ENCODE data around the gene RREB1.

The RREB1 gene

GRCh38 chr6:7098993-7099392 is 8.8 kb upstream of the RREB1 start:
- DNase-seq = no peak

- DNase-seq = no peak
These were observed 7.5 kb upstream of the RREB1 start for GRCh38 chr6:7100072-7100752.

- no peak for DNase-seq
These were observed 7.0 kb upstream of the RREB1 start for GRCh38 chr6:7100753-7101081.

- no peak for DNase-seq
These were observed 6.5 kb upstream of the RREB1 start for GRCh38 chr6:7101290-7101689.

- no peak for DNase-seq
These were observed 3.0 kb upstream of the RREB1 start for GRCh38 chr6:7104752-7105151.

GRCh38 chr6:7106215-7106751 is 1.5 kb upstream of the RREB1 start:
- DNase-seq = no peak

- DNase-seq = peak; percentile 63 to 66
These were observed 796 bp upstream of the RREB1 start for GRCh38 chr6:7106752-7107577.

- DNase-seq = peak; percentile 32 to 47
These were observed 619 bp downstream of the RREB1 start for GRCh38 chr6:7108196-7108963.

- DNase-seq = peak; percentile 26 to 36
These were observed 1.4 kb downstream of the RREB1 start for GRCh38 chr6:7108964-7109836.

- DNase-seq = no peak
These were observed 2.5 kb downstream of the RREB1 start for GRCh38 chr6:7110092-7110792.

GRCh38 chr6:7111095-7111690 is 3.4 kb downstream of the RREB1 start:
- DNase-seq = no peak

GRCh38 chr6:7112171-7112570 is 4.4 kb downstream of the RREB1 start:
- no peak for DNase-seq

- peak; percentile 27 to 36 for DNase-seq
These were observed 5.1 kb downstream of the RREB1 start for GRCh38 chr6:7112741-7113313.

GRCh38 chr6:7114744-7115458 is 7.1 kb downstream of the RREB1 start:
- no peak for DNase-seq

- no peak for DNase-seq
These were observed 7.9 kb downstream of the RREB1 start for GRCh38 chr6:7115543-7116231.

GRCh38 chr6:7119272-7119801 is 11.6 kb downstream of the RREB1 start:
- no peak for DNase-seq

- DNase-seq = no peak
These were observed 14.0 kb downstream of the RREB1 start for GRCh38 chr6:7121700-7122241.

GRCh38 chr6:7122684-7123083 is 14.9 kb downstream of the RREB1 start:
- no peak for DNase-seq

- no peak for DNase-seq
These were observed 16.4 kb downstream of the RREB1 start for GRCh38 chr6:7124114-7124513.

Data from activated CD4-positive, alpha-beta T cell treated with anti-CD3 and anti-CD28 coated beads for 4 hours (primary cell).